Fibroblast of mammary gland (primary cell): ENCODE results near the gene PFKL.

Experiments
- DNase-seq: peaks from one replicate; pipeline ENCODE4 v3.0.0-alpha.2; 2010; ENCODE audit warnings: low read depth
- H3K4me3 ChIP-seq: 2 replicates; pipeline ENCODE4 v1.5.1; 2011; ENCODE audit warnings: low read depth, mild to moderate bottlenecking, low read length, moderate library complexity; ENCODE audit not compliant: control insufficient read depth
- CTCF ChIP-seq: conservative IDR thresholded peaks from 2 replicates; pipeline ENCODE4 v1.5.1; 2011; ENCODE audit warnings: low read depth, low read length, inconsistent platforms; ENCODE audit not compliant: control insufficient read depth, insufficient read depth

The PFKL gene

GRCh38 chr21:44318489-44319285, 18.8 kb downstream of the PFKL start:
- no peak overlapping the region for H3K4me3 ChIP-seq
- DNase-seq, result no peak
- TF ChIP-seq CTCF, result no peak

- no peak overlapping the region for H3K4me3 ChIP-seq
- no peak for TF ChIP-seq CTCF
These were observed 19.7 kb downstream of the PFKL start for GRCh38 chr21:44319407-44320065.

GRCh38 chr21:44320847-44321246, 21.0 kb downstream of the PFKL start:
- TF ChIP-seq CTCF, result no peak
- H3K4me3 ChIP-seq, result no peak overlapping the region
- no peak for DNase-seq

More at GRCh38 chr21:44319407-44320065, 19.7 kb downstream of the PFKL start:
- no peak for DNase-seq

GRCh38 chr21:44321846-44322450, 22.1 kb downstream of the PFKL start:
- no peak for DNase-seq
- no peak overlapping the region for H3K4me3 ChIP-seq
- no peak for TF ChIP-seq CTCF

- no peak for DNase-seq
These were observed 22.9 kb downstream of the PFKL start for GRCh38 chr21:44322621-44323325.

More at GRCh38 chr21:44322621-44323325, 22.9 kb downstream of the PFKL start:
- no peak overlapping the region for H3K4me3 ChIP-seq
- TF ChIP-seq CTCF, result no peak
